NCI-H69 (cell line): ENCODE data around the gene KPNA6.
A peak's percentile ranks its signal among the peaks of the same experiment; 100 is the strongest.
"Not testable (repeated sequence)": the region's sequence is repeated elsewhere in the genome, so short reads cannot be mapped to it uniquely, and the experiment has no call there.

Experiments
- DNase-seq: peaks from one replicate; lab custom pipeline; 2025; lab: John Stamatoyannopoulos, UW

The KPNA6 gene

DNA sequence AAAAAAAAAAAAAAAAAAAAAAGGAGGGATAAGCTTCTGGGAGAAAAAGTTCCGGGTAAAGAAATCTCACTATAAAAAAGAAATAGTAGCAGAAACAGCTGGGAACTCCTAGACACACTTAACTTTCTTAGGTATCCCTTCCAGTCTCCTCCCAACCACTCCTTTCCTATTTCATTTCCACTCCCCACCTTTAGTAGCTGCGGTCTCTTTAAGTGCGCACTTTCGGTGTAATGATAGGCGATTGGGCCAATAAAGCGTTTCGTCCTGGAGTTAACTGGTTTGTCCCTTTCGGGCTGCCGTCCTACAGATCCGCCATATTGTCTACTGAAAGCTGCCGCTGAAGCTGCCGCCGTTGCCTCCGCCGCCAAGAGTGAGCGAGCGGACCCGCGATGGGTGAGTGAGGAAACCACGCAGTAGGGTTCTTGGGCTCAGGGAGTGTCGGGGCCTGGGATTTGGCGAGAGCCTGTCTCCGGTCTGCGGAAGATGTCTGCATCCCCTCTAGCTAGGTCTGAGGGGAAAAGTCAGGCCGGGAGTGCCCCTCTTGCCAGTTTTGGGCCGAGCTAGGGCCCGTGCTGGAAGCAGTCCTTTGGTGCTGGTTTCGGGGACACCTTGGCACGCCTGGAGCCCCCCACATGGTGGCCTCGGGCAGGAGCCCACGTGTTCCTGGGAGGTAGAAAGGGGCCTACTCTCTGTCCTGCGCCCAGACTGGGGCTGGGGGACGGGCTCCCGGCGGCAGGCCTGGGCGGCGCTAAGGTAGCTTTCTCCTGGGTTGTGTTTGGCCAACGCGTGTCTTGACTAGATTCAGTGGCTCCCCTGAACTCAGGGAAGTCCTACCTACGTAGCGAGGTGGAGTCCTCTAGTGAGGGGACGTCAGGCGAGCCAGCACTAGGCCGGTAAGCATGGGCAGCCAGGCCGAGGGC lies at the start of gene KPNA6:
Gene KPNA6 (plus strand): TSS at position 315 of the 920 bp plus-strand sequence. CDS start 75 bp downstream, at position 390.
- peak; percentile 94 for DNase-seq

DNA sequence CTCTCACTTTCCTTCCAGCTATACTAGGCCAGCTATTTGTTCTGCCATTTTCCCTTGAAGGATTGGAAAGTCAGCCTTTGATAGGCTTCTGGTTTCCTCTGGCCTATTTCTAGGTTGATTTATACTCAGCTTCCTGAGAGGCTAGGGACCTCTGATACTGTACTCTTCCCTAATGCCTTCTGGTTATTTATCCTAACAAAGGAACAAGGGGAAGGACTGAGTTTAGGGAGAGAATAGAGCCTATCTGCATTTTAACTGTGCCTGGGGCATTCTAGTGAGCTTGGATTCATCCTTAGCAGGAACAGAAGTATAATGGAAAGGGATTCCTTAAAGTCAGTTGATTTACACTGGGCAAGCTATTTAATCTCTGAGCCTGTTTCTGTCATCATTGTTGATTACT lies 46.9 kb upstream of the KPNA6 start:
- DNase-seq: peak; percentile 39

- no peak for DNase-seq
Observed at GRCh38 chr1:32062867-32063230, 45.0 kb upstream of the KPNA6 start.

DNA sequence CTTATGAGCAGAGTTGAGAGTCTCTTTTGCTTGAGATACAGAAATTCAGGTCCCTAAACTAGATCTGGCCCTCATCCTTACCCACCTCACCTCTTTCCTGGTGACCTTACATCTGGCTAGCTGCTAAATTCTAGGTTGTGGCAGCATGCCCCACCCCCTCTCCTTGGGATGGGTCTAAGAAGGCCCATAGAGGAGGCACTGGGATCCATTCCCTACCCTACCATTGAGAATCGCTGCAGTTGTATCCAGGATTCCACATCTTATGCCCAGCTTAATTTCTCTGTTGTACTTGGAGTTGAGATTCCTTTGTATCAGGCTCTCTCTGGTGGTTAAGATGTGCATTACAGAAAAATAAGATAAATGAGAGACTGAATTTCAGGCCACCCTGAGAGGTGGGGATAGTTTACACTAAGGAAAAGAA lies 44.6 kb upstream of the KPNA6 start:
- DNase-seq: peak; percentile 76

GRCh38 chr1:32065613-32066488 lies 42.0 kb upstream of the KPNA6 start:
- not testable (repeated sequence) for DNase-seq

- peak; percentile 10 for DNase-seq
Observed at GRCh38 chr1:32066489-32066873, 41.4 kb upstream of the KPNA6 start.

DNA sequence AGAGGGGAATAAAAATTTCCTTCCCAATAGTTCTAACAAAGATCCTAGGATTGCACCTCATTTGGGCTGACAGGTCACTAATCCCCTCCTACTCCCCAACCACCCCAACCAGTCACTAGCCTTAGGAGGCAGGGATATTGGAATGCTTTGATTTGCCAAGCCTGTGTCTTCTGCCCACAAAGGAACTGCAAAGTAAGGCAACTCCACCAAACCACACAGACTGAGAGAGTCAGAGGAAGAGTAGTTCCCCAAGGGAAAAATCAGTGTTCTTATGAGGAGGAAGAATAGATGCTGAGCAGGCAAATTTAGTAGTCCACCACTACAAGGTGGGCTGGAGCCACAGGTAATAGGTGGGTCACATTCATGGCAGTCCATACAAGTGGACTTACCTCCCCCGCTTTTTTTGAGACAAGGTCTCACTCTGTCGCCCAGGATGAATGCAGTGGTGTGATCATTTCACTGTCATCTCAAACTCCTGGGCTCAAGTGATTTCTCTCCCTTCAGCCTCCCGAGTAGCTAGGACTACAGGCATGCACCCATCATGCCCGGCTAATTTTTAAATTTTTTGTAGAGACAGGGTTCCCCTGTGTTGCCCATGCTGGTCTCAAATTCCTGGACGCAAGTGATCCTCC lies 38.8 kb upstream of the KPNA6 start:
- no peak for DNase-seq

DNA sequence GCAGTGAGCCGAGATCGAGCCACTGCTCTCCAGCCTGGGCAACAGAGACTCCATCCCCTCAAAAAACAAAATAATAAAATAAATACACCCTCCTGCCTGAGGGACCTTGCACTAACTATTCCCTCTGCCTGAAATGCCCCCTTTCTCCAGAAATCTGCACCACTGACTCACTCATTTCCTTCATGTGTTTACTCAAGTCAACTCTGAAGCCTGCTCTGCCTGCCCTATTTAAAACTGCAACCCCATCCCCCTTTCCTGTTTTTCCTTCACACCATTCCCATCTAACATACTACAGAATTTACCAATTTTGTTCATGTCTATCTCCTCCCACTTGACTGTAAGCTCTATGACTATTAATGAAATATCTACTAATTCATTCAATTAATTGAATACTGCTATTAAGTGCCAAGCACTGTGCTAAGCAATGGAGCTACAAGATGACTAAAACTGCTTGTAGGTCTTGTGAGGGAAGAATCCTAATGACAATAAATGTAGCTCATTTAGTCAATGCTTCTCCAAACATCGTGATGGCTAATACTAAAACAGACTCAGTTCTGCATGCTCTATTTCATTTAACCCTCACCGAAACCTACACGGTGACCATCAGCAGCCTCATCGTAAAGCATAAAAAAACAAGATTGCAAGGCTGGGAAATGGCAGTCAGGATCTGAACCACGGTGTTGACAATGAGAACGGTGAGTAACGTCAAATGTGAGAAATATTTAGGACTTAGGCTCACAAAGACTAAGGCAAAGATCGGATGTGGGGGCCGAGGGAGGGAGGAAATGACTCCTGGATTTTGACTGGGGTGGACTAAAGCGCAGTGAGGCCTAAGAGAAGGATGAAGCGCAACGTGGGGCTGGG lies 35.9 kb upstream of the KPNA6 start:
- peak; percentile 32 for DNase-seq

DNA sequence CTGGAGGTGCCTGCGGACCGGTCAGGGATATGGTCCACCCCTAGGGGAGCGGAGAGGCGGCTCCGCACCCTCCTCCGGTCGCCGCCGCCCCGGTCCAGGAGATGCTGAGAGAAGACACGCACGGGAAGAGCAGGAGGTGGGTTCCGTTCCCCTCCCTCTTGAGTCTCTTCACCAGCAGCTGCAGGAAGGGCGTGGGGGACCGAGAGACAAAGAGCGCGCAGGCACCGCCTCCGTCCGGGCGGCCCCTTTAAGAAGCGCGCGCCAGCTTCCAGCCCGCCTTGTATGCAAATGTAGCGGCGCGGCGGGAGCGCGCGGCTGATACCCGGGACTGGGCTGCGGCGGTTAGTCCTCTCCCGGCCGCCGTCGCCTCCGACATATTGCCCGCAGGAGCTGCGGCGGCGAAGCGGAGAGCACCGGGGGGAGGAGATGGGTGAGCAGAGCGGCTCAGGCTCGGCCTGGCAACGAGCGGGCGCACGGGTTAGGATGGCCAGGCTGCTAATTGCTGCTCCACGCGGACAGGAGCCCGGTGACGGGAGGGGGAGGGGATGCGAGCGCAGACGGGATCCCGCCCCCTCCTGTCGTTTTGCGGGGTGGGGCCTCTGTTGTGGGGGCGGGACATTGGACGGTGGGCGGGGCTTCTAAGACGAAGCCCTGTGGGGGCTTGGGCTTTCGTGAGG lies 35.1 kb upstream of the KPNA6 start, which contains the start of gene TMEM39B:
Gene TMEM39B (plus strand): TSS at position 318 of the 677 bp plus-strand sequence. CDS start 109 bp downstream, at position 427.
- peak; percentile 96 for DNase-seq

- peak; percentile 91 for DNase-seq
Observed at GRCh38 chr1:32073299-32074229, 34.3 kb upstream of the KPNA6 start.

GRCh38 chr1:32074841-32075240 lies 33.0 kb upstream of the KPNA6 start:
- no peak for DNase-seq

DNA sequence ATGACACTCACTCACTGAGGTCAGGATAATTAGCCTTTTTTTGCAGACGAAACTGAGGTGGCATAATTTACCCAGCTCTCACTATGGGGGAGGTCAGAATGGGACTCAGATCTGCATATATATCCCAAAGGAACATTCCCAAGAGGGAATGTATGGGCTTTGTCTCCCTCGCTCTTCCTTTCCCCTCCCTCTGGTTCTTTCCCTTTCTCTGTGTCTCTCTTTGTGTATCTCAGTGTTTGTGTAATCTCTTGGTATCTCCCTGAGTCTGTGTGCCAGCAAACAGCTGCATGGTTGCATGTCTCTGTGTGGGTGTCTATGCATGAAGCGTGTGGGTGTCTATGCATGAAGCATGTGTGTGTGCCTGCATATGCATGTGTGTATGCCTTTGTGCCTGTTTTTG lies 30.4 kb upstream of the KPNA6 start:
- DNase-seq: no peak

- no peak for DNase-seq
Observed at GRCh38 chr1:32082022-32082421, 25.8 kb upstream of the KPNA6 start.

DNA sequence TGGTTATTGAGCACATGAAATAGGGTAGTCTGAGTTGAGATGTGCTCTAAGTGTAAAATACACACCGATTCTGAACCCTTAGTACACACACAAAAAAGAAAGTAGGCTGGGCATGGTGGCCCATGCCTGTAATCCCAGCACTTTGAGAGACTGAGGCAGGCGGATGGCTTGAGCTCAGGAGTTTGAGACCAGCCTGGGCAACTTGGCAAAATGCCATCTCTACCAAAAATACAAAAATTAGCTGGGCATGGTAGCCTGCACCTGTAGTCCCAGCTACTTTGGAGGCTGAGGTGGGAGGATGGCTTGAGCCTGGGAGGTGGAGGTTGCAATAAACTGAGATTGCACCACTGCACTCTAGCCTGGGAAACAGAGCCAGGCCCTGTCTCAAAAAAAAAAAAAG lies 21.5 kb upstream of the KPNA6 start:
- DNase-seq: not testable (repeated sequence)

GRCh38 chr1:32091176-32091575 lies 16.7 kb upstream of the KPNA6 start:
- no peak for DNase-seq

DNA sequence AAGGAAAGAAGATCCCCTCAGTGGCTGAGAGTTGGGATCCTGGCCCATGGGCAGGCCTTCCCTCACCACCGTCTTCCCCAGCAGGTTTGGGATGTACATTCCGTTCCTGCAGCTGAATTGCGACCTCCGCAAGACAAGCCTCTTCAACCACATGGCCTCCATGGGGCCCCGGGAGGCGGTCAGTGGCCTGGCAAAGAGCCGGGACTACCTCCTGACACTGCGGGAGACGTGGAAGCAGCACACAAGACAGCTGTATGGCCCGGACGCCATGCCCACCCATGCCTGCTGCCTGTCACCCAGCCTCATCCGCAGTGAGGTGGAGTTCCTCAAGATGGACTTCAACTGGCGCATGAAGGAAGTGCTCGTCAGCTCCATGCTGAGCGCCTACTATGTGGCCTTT lies 16.3 kb upstream of the KPNA6 start:
- DNase-seq: no peak

DNA sequence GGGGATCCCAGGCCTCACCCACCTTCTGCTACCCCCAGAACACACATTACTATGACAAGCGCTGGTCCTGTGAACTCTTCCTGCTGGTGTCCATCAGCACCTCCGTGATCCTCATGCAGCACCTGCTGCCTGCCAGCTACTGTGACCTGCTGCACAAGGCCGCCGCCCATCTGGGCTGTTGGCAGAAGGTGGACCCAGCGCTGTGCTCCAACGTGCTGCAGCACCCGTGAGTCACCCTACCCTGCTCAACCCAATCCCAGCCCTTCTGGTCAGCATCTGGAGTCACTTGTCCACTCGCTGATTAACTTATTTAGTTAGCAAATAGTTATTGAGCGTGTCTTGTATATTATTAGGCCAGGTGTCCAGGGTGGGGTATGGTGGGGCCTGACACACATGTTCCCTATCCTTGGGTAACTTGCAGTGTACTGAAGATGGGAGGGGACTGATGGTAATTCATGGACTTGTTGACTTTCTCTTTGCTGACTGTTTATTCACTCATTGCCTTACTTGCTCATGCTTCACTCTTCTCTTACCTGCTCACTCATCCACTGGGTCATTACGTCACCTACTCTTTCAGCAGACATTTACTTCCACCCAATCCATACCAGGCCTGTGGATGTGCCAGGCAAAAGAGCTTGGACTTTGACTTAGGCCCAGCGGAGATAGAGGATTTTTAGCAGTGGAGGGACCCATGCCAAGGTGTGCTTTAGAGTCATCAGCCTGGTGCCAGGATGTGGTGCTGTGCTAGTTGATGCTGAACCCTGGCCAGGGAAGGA lies 12.9 kb upstream of the KPNA6 start:
- no peak for DNase-seq

DNA sequence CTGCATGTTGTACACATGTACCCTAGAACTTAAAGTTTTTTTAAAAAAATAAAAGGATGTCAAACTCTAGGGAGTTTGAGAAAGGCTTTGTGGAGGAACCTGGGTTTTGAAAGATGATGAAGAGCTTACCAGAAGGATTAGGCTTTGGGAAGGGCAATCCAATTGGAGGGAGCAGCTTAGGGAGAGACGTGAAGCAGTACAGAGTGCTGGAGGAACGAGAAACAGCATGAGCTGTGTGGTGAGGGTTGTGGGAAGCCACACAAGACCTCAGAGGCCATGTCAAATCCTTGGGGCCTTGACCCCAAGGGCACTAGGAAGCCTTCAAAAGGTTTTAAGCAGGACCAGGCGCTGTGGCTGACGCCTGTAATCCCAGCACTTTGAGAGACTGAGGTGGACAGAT lies 8.4 kb upstream of the KPNA6 start:
- no peak for DNase-seq

- no peak for DNase-seq
Observed at GRCh38 chr1:32100359-32100758, 7.5 kb upstream of the KPNA6 start.
